Right ventricle myocardium inferior (tissue), 1 donor: ENCODE results near the gene IGFL2. TPM values are rescaled to one million over a fixed set of nuclear protein-coding genes. Genes with fewer than 3 reads are reported as not detected.
"Not testable (repeated sequence)": the region's sequence is repeated elsewhere in the genome, so short reads cannot be mapped to it uniquely, and the experiment has no call there.

ENCODE experiments used
- ATAC-seq: fragments of 200-7000 bp; cut with Tn5 transposase; one replicate; pipeline ENCODE4 v1.9.1; 2020; ENCODE audit warnings: mild to moderate bottlenecking, moderate library complexity
- DNase-seq: peaks from one replicate; pipeline ENCODE4 v3.0.0; 2021; ENCODE audit errors: missing footprints
- intact Hi-C: fragments of 100-400 bp; cut with DNase I; formaldehyde crosslinking; loops from one replicate; pipeline ENCODE4 v1.11.0; 2022
- long read RNA-seq: library from polyadenylated mRNA; unstranded; transcript quantifications from one replicate; pipeline ENCODE4 v2.0.0, GENCODE V29; 2021
- total RNA-seq: library from RNA; stranded (reverse); fragmentation: NEBNext Ultra II Directional; extraction: Animal tissue kit (Norgen Biotek cat#: 25700); gene quantifications from one replicate; pipeline ENCODE4 v1.2.1, GENCODE V29; 2021
- donor health status: DM: no; HTN: yes; CAD: no; lungs with severe emphysema.

IGFL2 gene
- total RNA-seq = not detected
- long read RNA-seq = 0 reads

- DNase-seq = no peak
- no peak for ATAC-seq
- intact Hi-C loops = no loop called here
Observed at GRCh38 chr19:46147791-46148288, at the start of gene IGFL2. Gene IGFL2 (plus strand): TSS chr19:46148238. CDS start chr19:46148279, 41 bp downstream.

- ATAC-seq (no peak), DNase-seq (no peak)
- intact Hi-C loops = no loop called here
Observed at GRCh38 chr19:46100344-46100743, 47.7 kb upstream of the IGFL2 start.

DNA sequence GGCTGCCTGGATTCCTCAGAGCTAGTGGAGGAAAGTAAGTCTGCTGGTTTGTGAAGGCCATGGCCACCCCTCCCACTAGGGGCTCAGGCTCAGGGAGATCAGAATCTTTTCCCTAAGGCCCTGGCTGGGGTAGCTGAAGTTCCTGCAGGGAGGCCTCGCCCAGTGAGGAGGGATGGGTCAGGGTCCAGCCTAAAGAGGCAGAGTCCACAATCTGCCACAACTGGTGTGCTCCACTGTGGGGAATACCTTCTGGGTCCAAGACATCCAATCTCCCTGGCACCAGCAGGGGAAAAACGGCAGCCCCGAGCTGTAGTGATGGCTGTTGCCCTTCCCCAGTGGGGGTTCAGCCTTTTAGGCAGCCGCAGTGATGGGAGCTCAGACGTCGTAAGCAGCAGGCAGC, 46.7 kb upstream of the IGFL2 start:
- intact Hi-C loops = no loop called here
- DNase-seq = no peak
- no peak for ATAC-seq

DNA sequence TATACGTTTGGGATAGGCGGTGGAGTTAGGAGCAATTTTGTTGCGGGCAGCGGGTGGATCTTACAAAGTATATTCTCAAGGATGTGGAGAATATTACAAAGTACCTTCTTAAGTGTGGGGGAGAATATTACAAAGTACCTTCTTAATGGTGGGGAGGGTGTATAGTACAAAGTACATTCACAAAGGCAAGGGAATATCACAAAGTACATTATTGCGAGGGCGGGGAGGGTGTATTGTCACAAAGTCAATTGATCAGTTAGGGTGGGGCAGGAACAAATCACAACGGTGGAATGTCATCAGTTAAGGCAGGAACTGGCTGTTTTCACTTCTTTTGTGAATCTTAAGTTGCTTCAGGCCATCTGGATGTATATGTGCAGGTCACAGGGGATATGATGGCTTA, 45.7 kb upstream of the IGFL2 start:
- intact Hi-C loops, ATAC-seq, DNase-seq: not testable (repeated sequence)

DNA sequence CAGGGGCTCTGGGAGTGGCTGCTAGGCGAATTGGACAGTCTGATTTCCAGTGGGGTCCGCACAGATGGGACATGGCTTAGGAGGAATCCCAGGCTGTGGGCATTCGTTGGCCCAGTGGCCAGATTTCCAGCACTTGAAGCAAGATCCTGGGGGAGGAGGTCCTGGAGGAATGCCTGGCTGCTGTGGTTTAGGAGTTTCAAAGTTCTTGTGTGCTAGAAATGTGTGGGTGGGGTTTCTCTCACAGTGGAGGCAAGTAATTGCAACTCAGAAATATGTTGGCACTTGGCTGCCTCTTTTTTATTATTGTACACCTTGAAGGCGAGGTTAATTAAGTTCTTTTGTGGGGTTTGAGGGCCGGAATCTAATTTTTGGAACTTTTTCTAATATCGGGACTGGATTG, 40.7 kb upstream of the IGFL2 start:
- DNase-seq (no peak), ATAC-seq (no peak)
- intact Hi-C loops = no loop called here

DNA sequence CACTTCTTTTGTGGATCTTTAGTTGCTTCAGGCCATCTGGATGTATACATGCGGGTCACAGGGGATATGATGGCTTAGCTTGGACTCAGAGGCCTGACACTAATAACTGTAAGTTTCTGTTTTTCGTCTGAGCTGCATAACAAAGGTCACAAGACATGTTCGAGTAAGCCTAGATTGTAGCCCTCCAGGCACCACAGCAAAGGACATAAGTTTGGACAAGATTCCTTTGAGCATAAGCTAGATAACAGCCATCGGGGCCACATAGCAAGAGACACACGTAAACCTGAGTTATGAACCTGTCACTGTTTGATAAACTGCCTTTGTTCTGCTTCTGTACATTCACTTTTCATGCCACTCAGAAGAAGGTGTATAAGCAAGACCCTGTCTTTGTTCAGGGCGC, 38.2 kb upstream of the IGFL2 start:
- intact Hi-C loops = no loop called here
- ATAC-seq (no peak), DNase-seq (no peak)

DNA sequence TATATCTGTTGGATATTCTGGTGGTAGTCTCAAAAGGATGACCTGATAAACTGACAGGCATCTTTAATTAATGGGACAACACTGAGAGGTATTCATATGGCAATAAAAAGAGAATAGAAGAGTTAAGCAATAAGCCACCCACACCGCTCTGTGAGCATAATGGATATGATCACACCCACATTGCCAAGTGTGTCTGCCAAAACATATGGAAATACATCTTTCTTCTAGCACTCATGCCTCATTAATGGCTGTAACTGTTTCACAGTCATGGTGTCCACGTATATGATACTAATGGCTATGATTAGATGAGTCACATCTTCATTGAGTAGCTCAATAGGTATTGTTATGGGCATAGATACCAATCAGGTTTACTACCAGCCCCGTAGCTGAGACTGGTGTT, 36.7 kb upstream of the IGFL2 start:
- ATAC-seq (no peak), DNase-seq (no peak)
- intact Hi-C loops = no loop called here

DNA sequence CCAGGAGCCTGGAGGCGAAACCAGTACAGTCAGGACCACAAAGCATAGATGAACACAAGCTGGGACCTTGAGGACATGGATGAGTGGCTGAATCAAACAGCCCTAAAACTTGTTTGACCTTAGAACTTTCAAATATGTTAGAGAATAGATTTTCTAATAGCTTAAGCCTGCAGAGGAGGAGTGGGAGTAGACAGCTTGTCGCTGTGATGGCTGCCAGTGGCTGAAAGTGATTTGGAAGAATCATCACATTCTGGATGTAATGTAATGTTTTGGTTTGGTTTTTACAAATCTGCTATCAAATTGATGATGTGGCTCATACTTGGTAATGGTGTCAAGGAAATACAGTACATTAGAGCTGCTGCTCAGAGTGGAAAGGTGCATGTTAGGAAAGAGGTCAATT, 35.5 kb upstream of the IGFL2 start:
- intact Hi-C loops = no loop called here
- ATAC-seq = no peak
- DNase-seq = no peak

- DNase-seq = no peak
- no peak for ATAC-seq
- intact Hi-C loops = no loop called here
Observed at GRCh38 chr19:46113726-46114125, 34.3 kb upstream of the IGFL2 start.

- DNase-seq = no peak
- ATAC-seq = no peak
- intact Hi-C loops = no loop called here
Observed at GRCh38 chr19:46115396-46116106, 32.5 kb upstream of the IGFL2 start.

- intact Hi-C loops = no loop called here
- no peak for ATAC-seq
Observed at GRCh38 chr19:46116121-46116520, 31.9 kb upstream of the IGFL2 start.

GRCh38 chr19:46118136-46118535, 29.9 kb upstream of the IGFL2 start:
- DNase-seq (no peak), ATAC-seq (no peak)
- intact Hi-C loops = no loop called here

More at GRCh38 chr19:46116121-46116520, 31.9 kb upstream of the IGFL2 start:
- DNase-seq = no peak

- DNase-seq (no peak), ATAC-seq (no peak)
- intact Hi-C loops = no loop called here
Observed at GRCh38 chr19:46124638-46125115, 23.4 kb upstream of the IGFL2 start, which contains the start of gene IGFL3. Gene IGFL3 (minus strand): TSS chr19:46124688. CDS start chr19:46124649, 39 bp downstream.

DNA sequence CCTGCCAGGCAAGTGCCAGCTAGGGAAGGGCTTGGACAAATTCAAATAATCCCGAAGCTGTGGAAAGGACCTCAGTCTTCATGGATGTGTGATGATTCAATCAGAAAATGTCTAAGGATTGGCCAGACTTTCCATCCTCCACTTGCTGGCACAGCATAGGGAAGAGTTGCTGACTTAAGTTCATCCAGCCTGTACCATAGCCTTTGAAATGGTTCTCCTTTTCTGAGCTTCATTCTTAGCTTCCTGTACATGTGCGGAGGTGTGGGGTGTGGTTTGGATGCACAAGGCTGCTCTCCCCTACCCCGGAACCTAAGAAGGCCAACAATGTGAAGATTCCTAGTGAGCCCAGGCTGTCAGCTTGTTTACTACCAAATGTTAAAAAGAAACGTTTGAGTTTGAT, 22.6 kb upstream of the IGFL2 start:
- ATAC-seq = no peak
- intact Hi-C loops = no loop called here
- DNase-seq = no peak

DNA sequence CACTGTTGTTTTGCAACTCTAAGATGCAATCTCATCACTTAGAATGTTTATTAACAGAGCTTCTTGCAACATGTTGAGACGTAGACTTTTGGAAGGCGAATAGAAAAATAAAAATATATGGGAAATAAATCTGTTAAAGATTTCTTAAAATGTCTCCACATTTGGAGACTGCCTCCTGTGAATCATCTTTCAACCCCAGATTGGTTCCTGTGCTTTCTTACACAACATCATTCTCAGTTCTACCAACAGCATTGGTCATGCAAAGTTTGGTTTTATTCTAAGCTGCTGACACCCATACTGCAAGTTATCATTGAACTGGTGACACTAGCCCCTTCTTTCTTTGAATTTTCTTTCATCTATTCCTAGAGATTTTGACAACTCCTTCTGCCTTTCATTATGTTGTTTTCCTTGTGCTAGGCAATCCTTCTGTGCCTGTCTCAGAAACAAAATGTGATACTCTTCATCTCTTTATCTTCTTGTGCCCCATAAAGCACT, 21.9 kb upstream of the IGFL2 start:
- intact Hi-C loops = no loop called here
- DNase-seq (no peak), ATAC-seq (no peak)

GRCh38 chr19:46131485-46132143, 16.4 kb upstream of the IGFL2 start:
- intact Hi-C loops = no loop called here
- no peak for ATAC-seq
- no peak for DNase-seq

DNA sequence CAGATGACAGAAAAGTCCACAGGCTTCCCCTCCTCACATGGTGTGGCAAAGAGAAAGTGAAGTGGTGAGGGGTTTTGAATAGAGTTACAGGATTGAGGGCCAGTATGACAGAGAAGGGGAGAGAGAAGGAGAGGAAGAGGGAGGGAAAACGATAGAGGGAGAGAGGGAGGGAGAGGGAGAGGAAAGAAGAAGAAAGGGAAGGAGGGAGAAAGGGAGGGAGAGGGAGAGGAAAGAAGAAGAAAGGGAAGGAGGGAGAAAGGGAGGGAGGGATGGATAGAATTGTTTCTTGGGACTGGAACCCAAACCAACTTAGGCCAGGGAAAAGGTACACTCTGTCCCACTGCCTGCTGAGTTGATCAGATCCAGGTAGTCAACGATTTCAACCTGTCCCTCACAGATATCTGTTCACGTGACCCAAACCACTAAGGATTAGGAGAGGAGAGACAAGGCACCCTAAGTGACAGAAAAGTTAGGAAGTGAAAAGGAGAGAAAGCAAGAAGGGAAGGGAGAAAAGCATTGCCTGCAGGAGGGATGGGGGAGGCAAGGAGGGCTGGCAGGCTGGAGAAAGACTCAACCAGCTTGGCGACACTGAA, 15.4 kb upstream of the IGFL2 start:
- ATAC-seq (no peak), DNase-seq (no peak)
- intact Hi-C loops = no loop called here

- ATAC-seq (no peak), DNase-seq (no peak)
- intact Hi-C loops = no loop called here
Observed at GRCh38 chr19:46133101-46133627, 14.9 kb upstream of the IGFL2 start.

DNA sequence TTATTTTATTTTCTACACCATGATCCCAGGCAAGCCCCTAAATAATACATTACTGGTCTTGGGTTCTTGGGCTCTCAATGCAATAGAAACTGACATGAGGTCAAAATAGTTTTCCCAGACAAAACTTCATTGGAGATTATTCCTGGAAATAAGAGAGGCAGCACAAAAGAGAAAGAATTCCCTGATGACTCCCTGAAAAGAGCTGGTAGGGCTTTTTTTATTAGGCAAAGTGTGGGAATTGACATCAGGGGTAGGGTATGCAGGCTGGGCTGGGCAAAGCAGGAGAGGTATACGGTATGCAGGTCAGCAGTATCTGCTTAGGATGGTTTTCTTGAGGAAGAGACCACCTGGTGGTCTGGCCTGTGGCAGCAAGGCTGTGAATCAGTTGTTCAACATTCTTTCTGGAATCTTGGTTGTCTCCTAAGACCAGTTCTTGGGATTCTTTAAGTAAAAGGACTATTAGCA, 14.2 kb upstream of the IGFL2 start:
- intact Hi-C loops = no loop called here
- DNase-seq (no peak), ATAC-seq (no peak)
